PC-9 (cell line): Measurements from ENCODE around the gene ACP1. TPM values are rescaled to one million over a fixed set of nuclear protein-coding genes. Genes with fewer than 3 reads are reported as not detected.

Experiments used
- BruUV-seq: library from RNA; stranded (reverse); fragments of 400-500 nt; replicated peaks from 2 replicates; lab custom pipeline; 2021; lab: Mats Ljungman, UMichigan
- CTCF ChIA-PET: fragments of 300-600 bp; sonication (Branson Sonifier 250); formaldehyde crosslinking; loops from one replicate; lab custom pipeline; 2022; ENCODE audit warnings: antibody characterized with exemption; lab: Charles Lee
- POLR2A ChIA-PET: fragments of 300-600 bp; sonication (Branson Sonifier 250); formaldehyde crosslinking; loops from one replicate; lab custom pipeline; 2022; ENCODE audit warnings: antibody characterized with exemption; ENCODE audit not compliant: unreplicated experiment; lab: Charles Lee
- DNase-seq, 2 experiments: peaks; one replicate each; pipeline versions ENCODE4 v3.0.0 to v3.0.0-alpha.2; 2015 to 2022; ENCODE audit warnings: mixed read lengths in 1 of 2
- H2AFZ ChIP-seq: fragments of 200-600 bp; sonication (generic); 2 replicates; pipeline ENCODE4 v1.8.1; 2017; ENCODE audit warnings: antibody characterized with exemption
- H3F3A ChIP-seq: fragments of 200-600 bp; sonication (generic); 2 replicates; pipeline ENCODE4 v1.8.1; 2017; ENCODE audit warnings: antibody characterized with exemption, mild to moderate bottlenecking, low read depth; ENCODE audit not compliant: insufficient read depth
- H3K27ac ChIP-seq: fragments of 200-600 bp; sonication (generic); 2 replicates; pipeline ENCODE4 v1.6.1; 2016; ENCODE audit warnings: mixed run types
- H3K27me3 ChIP-seq: fragments of 200-600 bp; sonication (generic); 2 replicates; pipeline ENCODE4 v1.6.1; 2016; ENCODE audit warnings: low read depth, mixed run types; ENCODE audit not compliant: insufficient read depth
- H3K36me3 ChIP-seq: fragments of 200-600 bp; sonication (generic); 2 replicates; pipeline ENCODE4 v1.6.1; 2016; ENCODE audit warnings: low read depth, mixed run types
- H3K4me1 ChIP-seq: fragments of 200-600 bp; sonication (generic); replicated peaks from 2 replicates; pipeline ENCODE4 v1.6.1; 2016; ENCODE audit warnings: mixed run types; ENCODE audit not compliant: insufficient read depth
- H3K4me2 ChIP-seq: fragments of 200-600 bp; sonication (generic); 2 replicates; pipeline ENCODE4 v1.6.1; 2017; ENCODE audit warnings: mixed run types
- H3K4me3 ChIP-seq: fragments of 200-600 bp; sonication (generic); 2 replicates; pipeline ENCODE4 v1.6.1; 2016; ENCODE audit warnings: mixed run types
- H3K79me2 ChIP-seq: fragments of 200-600 bp; sonication (generic); 2 replicates; pipeline ENCODE4 v1.6.1; 2017; ENCODE audit warnings: low read depth, mixed run types
- H3K9me2 ChIP-seq: fragments of 200-600 bp; sonication (generic); 2 replicates; pipeline ENCODE4 v1.8.1; 2017; ENCODE audit warnings: mild to moderate bottlenecking; ENCODE audit not compliant: insufficient read depth
- H3K9me3 ChIP-seq: fragments of 200-600 bp; sonication (generic); 2 replicates; pipeline ENCODE4 v1.8.1; 2016; ENCODE audit warnings: low read depth; ENCODE audit not compliant: insufficient read depth
- H4K20me1 ChIP-seq: fragments of 200-600 bp; sonication (generic); 2 replicates; pipeline ENCODE4 v1.8.1; 2017; ENCODE audit not compliant: insufficient read depth
- CTCF ChIP-seq: fragments of 200-600 bp; sonication (generic); conservative IDR thresholded peaks from 2 replicates; pipeline ENCODE4 v1.6.1; 2017; ENCODE audit warnings: mixed run types, antibody characterized with exemption, mild to moderate bottlenecking, moderate library complexity
- EZH2 ChIP-seq: fragments of 200-600 bp; sonication (generic); IDR thresholded peaks from 2 replicates; pipeline ENCODE4 v1.8.0; 2017; ENCODE audit warnings: antibody characterized with exemption, low read depth
- intact Hi-C: fragments of 100-400 bp; cut with micrococcal nuclease; formaldehyde crosslinking; loops from one replicate; pipeline ENCODE4 v1.10.0; 2022; ENCODE audit not compliant: unreplicated experiment
- total RNA-seq: library from RNA; stranded (reverse); gene quantifications from 2 replicates; pipeline ENCODE4 v1.2.3, GENCODE V29; 2021

The ACP1 gene
- total RNA-seq, 1 experiment from 2014 or later, result 115 TPM

GRCh38 chr2:223971-224760 lies 40.6 kb upstream of the ACP1 start:
- POLR2A ChIA-PET, result no interaction called here
- no peaks in the 10 kb centered on the region for H4K20me1 ChIP-seq

GRCh38 chr2:228115-228514 lies 36.6 kb upstream of the ACP1 start:
- Histone ChIP-seq H3K9me3 (no peaks in the 10 kb centered on the region), H3K9me2 (no peaks in the 10 kb centered on the region), H3K79me2 (no peaks in the 10 kb centered on the region), H3K4me3 (no peak overlapping the region), H2AFZ (no peak overlapping the region), H3K36me3 (peaks cover 32% of the 10 kb centered on the region), H3K27ac (no peak overlapping the region), H3K4me1 (no peaks in the 10 kb centered on the region), H4K20me1 (no peaks in the 10 kb centered on the region), H3F3A (no peaks in the 10 kb centered on the region), H3K27me3 (no peaks in the 10 kb centered on the region), H3K4me2 (no peak overlapping the region)
- intact Hi-C loops, result no loop called here
- POLR2A ChIA-PET, result no interaction called here
- CTCF ChIA-PET, result no interaction called here
- TF ChIP-seq EZH2 (no peak), CTCF (no peak)
- DNase-seq, result no peak
- no TSS peak for BruUV-seq

More at GRCh38 chr2:223971-224760, 40.6 kb upstream of the ACP1 start:
- H3K36me3 ChIP-seq, result peaks cover 34% of the 10 kb centered on the region
- H3K27me3 ChIP-seq, result no peaks in the 10 kb centered on the region
- no peaks in the 10 kb centered on the region for H3K4me1 ChIP-seq
- no peak for DNase-seq
- no peak overlapping the region for H3K27ac ChIP-seq
- H3K9me3 ChIP-seq, result no peaks in the 10 kb centered on the region
- no peaks in the 10 kb centered on the region for H3F3A ChIP-seq
- CTCF ChIA-PET, result no interaction called here
- TF ChIP-seq CTCF, result no peak
- no peak for TF ChIP-seq EZH2
- no peak overlapping the region for H3K4me2 ChIP-seq
- H3K79me2 ChIP-seq, result no peaks in the 10 kb centered on the region
- BruUV-seq, result no TSS peak
- H3K9me2 ChIP-seq, result no peaks in the 10 kb centered on the region
- intact Hi-C loops, result no loop called here
- no peak overlapping the region for H2AFZ ChIP-seq
- no peak overlapping the region for H3K4me3 ChIP-seq

GRCh38 chr2:228518-229278 lies 36.0 kb upstream of the ACP1 start:
- DNase-seq, result no peak
- no TSS peak for BruUV-seq
- POLR2A ChIA-PET, result no interaction called here

More at GRCh38 chr2:228518-229278, 36.0 kb upstream of the ACP1 start:
- no peak overlapping the region for H3K4me3 ChIP-seq
- H3K4me2 ChIP-seq, result no peak overlapping the region
- intact Hi-C loops, result no loop called here
- CTCF ChIA-PET, result no interaction called here
- no peaks in the 10 kb centered on the region for H3K27me3 ChIP-seq
- no peaks in the 10 kb centered on the region for H3K79me2 ChIP-seq
- H2AFZ ChIP-seq, result no peak overlapping the region
- no peaks in the 10 kb centered on the region for H3K4me1 ChIP-seq
- H3K9me3 ChIP-seq, result no peaks in the 10 kb centered on the region
- H3F3A ChIP-seq, result no peaks in the 10 kb centered on the region
- no peaks in the 10 kb centered on the region for H3K9me2 ChIP-seq
- H4K20me1 ChIP-seq, result no peaks in the 10 kb centered on the region
- TF ChIP-seq CTCF (no peak), EZH2 (no peak)
- no peak overlapping the region for H3K27ac ChIP-seq
- H3K36me3 ChIP-seq, result peaks cover 31% of the 10 kb centered on the region
